SK-N-SH (cell line): Measurements from ENCODE around the gene DHX35. TPM values are rescaled to one million over a fixed set of nuclear protein-coding genes. Genes with fewer than 3 reads are reported as not detected.

Experiments used
- CTCF ChIA-PET: fragments of 300-600, 350-600 bp; formaldehyde crosslinking; extraction: SDS; loops from one replicate; lab custom pipeline; 2021; lab: Yijun Ruan, JAX
- POLR2A ChIA-PET: fragments of 350-600 bp; sonication (Branson Sonifier 250); formaldehyde crosslinking; extraction: SDS; loops from one replicate; lab custom pipeline; 2020; ENCODE audit warnings: antibody characterized with exemption, inconsistent platforms; lab: Yijun Ruan, JAX
- DNase-seq: peaks from one replicate; pipeline ENCODE4 v3.0.0; 2012
- H2AFZ ChIP-seq: fragments of 200-600 bp; sonication (generic); 2 replicates; pipeline ENCODE4 v1.8.1; 2016; ENCODE audit warnings: antibody characterized with exemption, mild to moderate bottlenecking, low read depth
- H3F3A ChIP-seq: fragments of 200-600 bp; sonication (generic); replicated peaks from 2 replicates; pipeline ENCODE3; 2016; ENCODE audit warnings: antibody characterized with exemption, mild to moderate bottlenecking; ENCODE audit not compliant: insufficient read depth
- H3K27ac ChIP-seq, 2 experiments: fragments of 200-500 bp in 1 of 2; fragments of 200-600 bp in 1 of 2; sonication (Bioruptor generic) in 1 of 2; sonication (generic), shearing (Covaris generic) in 1 of 2; 2 replicates each; pipeline versions ENCODE4 v1.5.1 to v1.6.1; 2014 to 2016; ENCODE audit warnings: low read depth in 2 of 2, inconsistent platforms in 1 of 2, low read length in 1 of 2, mild to moderate bottlenecking in 1 of 2, mixed read lengths in 1 of 2
- H3K27me3 ChIP-seq: fragments of 200-600 bp; sonication (generic), shearing (Covaris generic); 2 replicates; pipeline ENCODE4 v1.6.1; 2016; ENCODE audit warnings: mixed run types; ENCODE audit not compliant: insufficient read depth
- H3K36me3 ChIP-seq, 2 experiments: fragments of 200-500 bp in 1 of 2; fragments of 200-600 bp in 1 of 2; sonication (Bioruptor generic) in 1 of 2; sonication (generic) in 1 of 2; replicated peaks in 1 of 2; 2 replicates each; pipeline versions ENCODE3 to v1.5.1; 2014 to 2016; ENCODE audit warnings: low read length in 1 of 2, mild to moderate bottlenecking in 1 of 2; ENCODE audit not compliant: insufficient read depth in 2 of 2, control insufficient read depth in 1 of 2
- H3K4me1 ChIP-seq, 2 experiments: fragments of 200-500 bp in 1 of 2; fragments of 200-600 bp in 1 of 2; sonication (Bioruptor generic) in 1 of 2; sonication (generic), shearing (Covaris generic) in 1 of 2; 2 replicates each; pipeline versions ENCODE4 v1.5.1 to v1.6.1; 2014 to 2016; ENCODE audit warnings: low read depth in 1 of 2, low read length in 1 of 2, mixed run types in 1 of 2; ENCODE audit not compliant: insufficient read depth in 2 of 2, control insufficient read depth in 1 of 2
- H3K4me2 ChIP-seq: fragments of 200-600 bp; sonication (generic), shearing (Covaris generic); 2 replicates; pipeline ENCODE4 v1.6.1; 2017; ENCODE audit warnings: mixed run types
- H3K4me3 ChIP-seq, 2 experiments: fragments of 200-500 bp in 1 of 2; fragments of 200-600 bp in 1 of 2; sonication (Bioruptor generic) in 1 of 2; sonication (generic), shearing (Covaris generic) in 1 of 2; 2 replicates each; pipeline versions ENCODE4 v1.5.1 to v1.8.1; 2014 to 2016; ENCODE audit warnings: low read depth in 2 of 2, inconsistent platforms in 1 of 2, low read length in 1 of 2, mild to moderate bottlenecking in 1 of 2, mixed read lengths in 1 of 2, moderate library complexity in 1 of 2
- H3K79me2 ChIP-seq: fragments of 200-600 bp; sonication (generic); 2 replicates; pipeline ENCODE4 v1.8.1; 2017; ENCODE audit warnings: mild to moderate bottlenecking; ENCODE audit not compliant: insufficient read depth
- H3K9ac ChIP-seq: fragments of 200-600 bp; sonication (generic); 2 replicates; pipeline ENCODE4 v1.6.1; 2017; ENCODE audit warnings: mixed run types
- H3K9me2 ChIP-seq: fragments of 200-600 bp; sonication (generic); 2 replicates; pipeline ENCODE4 v1.6.1; 2017; ENCODE audit warnings: mixed run types
- H3K9me3 ChIP-seq: fragments of 200-600 bp; sonication (generic); 2 replicates; pipeline ENCODE4 v1.6.1; 2017; ENCODE audit warnings: mixed run types, mild to moderate bottlenecking, moderate library complexity
- H4K20me1 ChIP-seq: fragments of 200-600 bp; sonication (generic); 2 replicates; pipeline ENCODE4 v1.6.1; 2017; ENCODE audit warnings: mild to moderate bottlenecking, mixed run types; ENCODE audit not compliant: insufficient read depth
- EP300 ChIP-seq, 2 experiments: IDR thresholded peaks; 2 replicates each; pipeline versions ENCODE4 v1.4.0 to v1.6.1; 2012; ENCODE audit warnings: borderline replicate concordance in 1 of 2, low read depth in 1 of 2, low read length in 1 of 2
- EZH2phosphoT487 ChIP-seq: fragments of 200-600 bp; sonication (generic); IDR thresholded peaks from 2 replicates; pipeline ENCODE4 v1.6.1; 2017; ENCODE audit warnings: low read depth, mixed run types, mild to moderate bottlenecking, antibody characterized with exemption, moderate library complexity, borderline replicate concordance
- FOXJ3 ChIP-seq: sonication (generic); formaldehyde crosslinking; IDR thresholded peaks from 2 replicates; pipeline ENCODE4 v1.5.1; 2020; ENCODE audit warnings: mild to moderate bottlenecking, missing genetic modification reagents
- FOXM1 ChIP-seq: IDR thresholded peaks from 2 replicates; pipeline ENCODE4 v1.4.0; 2012; ENCODE audit warnings: low read depth, mild to moderate bottlenecking
- GABPA ChIP-seq: IDR thresholded peaks from 2 replicates; pipeline ENCODE4 v1.4.0; 2012; ENCODE audit warnings: low read depth, mild to moderate bottlenecking
- GATA2 ChIP-seq: sonication (generic); formaldehyde crosslinking; IDR thresholded peaks from 2 replicates; pipeline ENCODE4 v1.5.0; 2020; ENCODE audit warnings: mild to moderate bottlenecking, missing genetic modification reagents
- MAX ChIP-seq: IDR thresholded peaks from 2 replicates; pipeline ENCODE4 v1.4.0; 2012; ENCODE audit warnings: low read depth
- MXI1 ChIP-seq: IDR thresholded peaks from 2 replicates; pipeline ENCODE4 v1.6.1; 2012; ENCODE audit warnings: mild to moderate bottlenecking, low read depth, low read length, improper control_type of control experiment
- POLR2AphosphoS5 ChIP-seq: IDR thresholded peaks from 2 replicates; pipeline ENCODE4 v1.6.1; 2012; ENCODE audit warnings: low read depth, low read length
- RAD21 ChIP-seq: IDR thresholded peaks from 2 replicates; pipeline ENCODE4 v1.6.1; 2012; ENCODE audit warnings: mild to moderate bottlenecking, low read length
- RFX5 ChIP-seq: IDR thresholded peaks from 2 replicates; pipeline ENCODE4 v1.6.1; 2012; ENCODE audit warnings: mild to moderate bottlenecking, improper control_type of control experiment, low read length
- RXRA ChIP-seq: IDR thresholded peaks from 2 replicates; pipeline ENCODE4 v1.4.0; 2012; ENCODE audit warnings: low read depth, mild to moderate bottlenecking, borderline replicate concordance
- SIN3A ChIP-seq: IDR thresholded peaks from 2 replicates; pipeline ENCODE4 v1.6.1; 2012; ENCODE audit warnings: low read depth, mild to moderate bottlenecking, low read length, moderate library complexity, borderline replicate concordance
- SMC3 ChIP-seq: IDR thresholded peaks from 2 replicates; pipeline ENCODE4 v1.6.1; 2012; ENCODE audit warnings: low read depth, low read length, improper control_type of control experiment
- TAF1 ChIP-seq: IDR thresholded peaks from 2 replicates; pipeline ENCODE4 v1.6.1; 2012; ENCODE audit warnings: low read depth, mild to moderate bottlenecking, low read length, moderate library complexity, borderline replicate concordance
- TCF12 ChIP-seq: IDR thresholded peaks from 2 replicates; pipeline ENCODE4 v1.4.0; 2012
- YY1 ChIP-seq: IDR thresholded peaks from 2 replicates; pipeline ENCODE4 v1.4.0; 2012; ENCODE audit warnings: low read depth, mild to moderate bottlenecking
- WGBS: methylation state at CpG from one replicate; pipeline ENCODE4 v1.1.6; 2017; ENCODE audit warnings: low lambda C conversion rate; 5-methylcytosine and 5-hydroxymethylcytosine counted together
- polyA plus RNA-seq, 3 experiments: library from polyadenylated mRNA; depleted of rRNA; stranded (reverse); fragments of >200 nt; gene quantifications; 2 replicates each; pipeline ENCODE4 v1.2.3, GENCODE V29; 2012
- TF ChIP-seq, protein P1 (sequence below): IDR thresholded peaks from 2 replicates; pipeline ENCODE4 v1.6.1; 2012; ENCODE audit warnings: mild to moderate bottlenecking, low read depth, low read length, moderate library complexity
- TF ChIP-seq, protein P2 (sequence below): IDR thresholded peaks from 2 replicates; pipeline ENCODE4; 2012

The DHX35 gene
- polyA plus RNA-seq, 1 of the 3 experiments (the other 2 are of a cell fraction), result 17.1 TPM

DNA sequence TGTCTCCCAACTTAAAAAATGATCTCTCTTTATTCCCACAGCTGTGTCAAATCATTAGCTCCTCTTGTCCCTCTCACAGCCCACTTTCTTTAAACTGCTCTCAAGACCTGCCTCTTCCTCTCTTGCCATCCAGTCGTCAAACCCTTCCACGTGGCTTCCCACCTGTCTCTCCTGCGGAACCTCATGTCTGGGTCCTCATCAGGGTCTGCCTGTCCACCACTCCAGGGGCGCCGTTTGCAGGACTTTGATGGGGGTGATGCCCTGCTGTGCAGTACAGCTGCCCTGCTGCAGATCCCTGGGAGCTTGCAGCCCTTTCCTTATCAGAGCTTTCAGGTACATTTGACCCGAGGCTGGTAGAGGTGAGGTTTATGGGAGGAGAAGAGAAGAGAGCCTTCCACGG is 114.8 kb downstream of the DHX35 start:
- no peaks in the 10 kb centered on the region for H4K20me1 ChIP-seq
- H3K9me2 ChIP-seq, result no peaks in the 10 kb centered on the region
- H2AFZ ChIP-seq, result no peak overlapping the region
- H3K9me3 ChIP-seq, result no peaks in the 10 kb centered on the region
- no peaks in the 10 kb centered on the region for H3K4me1 ChIP-seq
- no peak overlapping the region for H3K9ac ChIP-seq
- WGBS, result 29% methylated on average over 7 of the region's 7 CpGs
- no peaks in the 10 kb centered on the region; the same call in 1 of the 2 replicates for H3K27me3 ChIP-seq
- no peaks in the 10 kb centered on the region for H3F3A ChIP-seq
- CTCF ChIA-PET, result interaction anchor here (1.1 to 21.7 kb wide), 4 partner anchors 10 to 35 kb away, joined by 4 to 444 read pairs (median 54); no protein-coding TSS in a partner anchor
- no peaks in the 10 kb centered on the region for H3K79me2 ChIP-seq
- H3K4me2 ChIP-seq, result no peak overlapping the region
- POLR2A ChIA-PET, result no interaction called here
- no peak for DNase-seq
- H3K4me3 ChIP-seq, result no peak overlapping the region
- H3K36me3 ChIP-seq, result no peaks in the 10 kb centered on the region
- no peak for TF ChIP-seq FOXJ3
- TF ChIP-seq RAD21, result no peak
- no peak for TF ChIP-seq RXRA
- no peak for TF ChIP-seq EP300 (IDR thresholded peaks at IDR 0.05; ENCODE audit: borderline replicate concordance in 1 of 2, low read depth in 1 of 2, low read length in 1 of 2)
- no peak for TF ChIP-seq MAX
- TF ChIP-seq TCF12, result no peak
- no peak for TF ChIP-seq YY1
- TF ChIP-seq, protein P1, sequence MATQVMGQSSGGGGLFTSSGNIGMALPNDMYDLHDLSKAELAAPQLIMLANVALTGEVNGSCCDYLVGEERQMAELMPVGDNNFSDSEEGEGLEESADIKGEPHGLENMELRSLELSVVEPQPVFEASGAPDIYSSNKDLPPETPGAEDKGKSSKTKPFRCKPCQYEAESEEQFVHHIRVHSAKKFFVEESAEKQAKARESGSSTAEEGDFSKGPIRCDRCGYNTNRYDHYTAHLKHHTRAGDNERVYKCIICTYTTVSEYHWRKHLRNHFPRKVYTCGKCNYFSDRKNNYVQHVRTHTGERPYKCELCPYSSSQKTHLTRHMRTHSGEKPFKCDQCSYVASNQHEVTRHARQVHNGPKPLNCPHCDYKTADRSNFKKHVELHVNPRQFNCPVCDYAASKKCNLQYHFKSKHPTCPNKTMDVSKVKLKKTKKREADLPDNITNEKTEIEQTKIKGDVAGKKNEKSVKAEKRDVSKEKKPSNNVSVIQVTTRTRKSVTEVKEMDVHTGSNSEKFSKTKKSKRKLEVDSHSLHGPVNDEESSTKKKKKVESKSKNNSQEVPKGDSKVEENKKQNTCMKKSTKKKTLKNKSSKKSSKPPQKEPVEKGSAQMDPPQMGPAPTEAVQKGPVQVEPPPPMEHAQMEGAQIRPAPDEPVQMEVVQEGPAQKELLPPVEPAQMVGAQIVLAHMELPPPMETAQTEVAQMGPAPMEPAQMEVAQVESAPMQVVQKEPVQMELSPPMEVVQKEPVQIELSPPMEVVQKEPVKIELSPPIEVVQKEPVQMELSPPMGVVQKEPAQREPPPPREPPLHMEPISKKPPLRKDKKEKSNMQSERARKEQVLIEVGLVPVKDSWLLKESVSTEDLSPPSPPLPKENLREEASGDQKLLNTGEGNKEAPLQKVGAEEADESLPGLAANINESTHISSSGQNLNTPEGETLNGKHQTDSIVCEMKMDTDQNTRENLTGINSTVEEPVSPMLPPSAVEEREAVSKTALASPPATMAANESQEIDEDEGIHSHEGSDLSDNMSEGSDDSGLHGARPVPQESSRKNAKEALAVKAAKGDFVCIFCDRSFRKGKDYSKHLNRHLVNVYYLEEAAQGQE, result no peak
- no peak for TF ChIP-seq TAF1
- no peak for TF ChIP-seq EZH2phosphoT487
- TF ChIP-seq FOXM1, result no peak
- no peak for TF ChIP-seq GABPA
- no peak for TF ChIP-seq SIN3A
- H3K27ac ChIP-seq, result no peak overlapping the region

GRCh38 chr20:39080326-39080725 is 118.2 kb downstream of the DHX35 start:
- Histone ChIP-seq H3K9me2 (no peaks in the 10 kb centered on the region), H2AFZ (no peak overlapping the region), H3K79me2 (no peaks in the 10 kb centered on the region), H3K4me1 (no peaks in the 10 kb centered on the region), H3K4me3 (no peak overlapping the region), H3K4me2 (no peak overlapping the region), H3K9ac (no peak overlapping the region), H3K27me3 (peaks cover 11% of the 10 kb centered on the region; the same call in 1 of the 2 replicates), H4K20me1 (no peaks in the 10 kb centered on the region), H3F3A (no peaks in the 10 kb centered on the region), H3K36me3 (no peaks in the 10 kb centered on the region), H3K27ac (no peak overlapping the region), H3K9me3 (no peaks in the 10 kb centered on the region)
- POLR2A ChIA-PET, result no interaction called here
- WGBS, result 70% methylated on average over 1 of the region's 1 CpG
- CTCF ChIA-PET, result interaction anchor here (0.6 to 21.7 kb wide), 24 partner anchors 9 to 1474 kb away, joined by 3 to 444 read pairs (median 4); partner anchors contain the start of genes DHX35 and FAM83D
- no peak for DNase-seq
- TF ChIP-seq, protein P2, sequence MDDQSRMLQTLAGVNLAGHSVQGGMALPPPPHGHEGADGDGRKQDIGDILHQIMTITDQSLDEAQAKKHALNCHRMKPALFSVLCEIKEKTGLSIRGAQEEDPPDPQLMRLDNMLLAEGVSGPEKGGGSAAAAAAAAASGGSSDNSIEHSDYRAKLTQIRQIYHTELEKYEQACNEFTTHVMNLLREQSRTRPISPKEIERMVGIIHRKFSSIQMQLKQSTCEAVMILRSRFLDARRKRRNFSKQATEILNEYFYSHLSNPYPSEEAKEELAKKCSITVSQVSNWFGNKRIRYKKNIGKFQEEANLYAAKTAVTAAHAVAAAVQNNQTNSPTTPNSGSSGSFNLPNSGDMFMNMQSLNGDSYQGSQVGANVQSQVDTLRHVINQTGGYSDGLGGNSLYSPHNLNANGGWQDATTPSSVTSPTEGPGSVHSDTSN, result no peak
- TF ChIP-seq SMC3, result no peak
- TF ChIP-seq SIN3A, result no peak
- TF ChIP-seq TAF1, result no peak
- TF ChIP-seq GATA2 (CRISPR knock-in tag), result no peak
- TF ChIP-seq GABPA, result no peak
- no peak for TF ChIP-seq RAD21
- no peak for TF ChIP-seq MXI1
- TF ChIP-seq TCF12, result no peak
- no peak for TF ChIP-seq RFX5
- no peak for TF ChIP-seq EP300 (IDR thresholded peaks at IDR 0.05; ENCODE audit: borderline replicate concordance in 1 of 2, low read depth in 1 of 2, low read length in 1 of 2)
- TF ChIP-seq POLR2AphosphoS5, result no peak
- TF ChIP-seq, all 33 proteins: peak for 0
